H1 (cell line): ENCODE data around the gene SERPINB1. TPM values are rescaled to one million over a fixed set of nuclear protein-coding genes. Genes with fewer than 3 reads are reported as not detected.

ENCODE experiments used
- CEBPB ChIP-seq: IDR thresholded peaks from 2 replicates; pipeline ENCODE4 v1.6.1; 2012; ENCODE audit warnings: low read depth, low read length
- RNF2 ChIP-seq: fragments of 200-900, 300-1000 bp; sonication (generic); IDR thresholded peaks from 2 replicates; pipeline ENCODE4 v1.7.1; 2016; ENCODE audit warnings: borderline replicate concordance, low read depth, mild to moderate bottlenecking, antibody characterized with exemption, low read length; ENCODE audit not compliant: poor library complexity, severe bottlenecking; ENCODE audit errors: missing control alignments
- SP1 ChIP-seq: IDR thresholded peaks from 2 replicates; pipeline ENCODE4 v1.6.1; 2011; ENCODE audit warnings: low read depth, low read length
- polyA plus RNA-seq, 7 experiments: library from polyadenylated mRNA; depleted of rRNA in 3 of 7; stranded (reverse) in 5 of 7; unstranded in 2 of 7; fragments of >200 nt in 5 of 7; fragments of 200-250 nt in 2 of 7; gene quantifications; 1 replicate in 5 of 7; 2 replicates in 1 of 7; 4 replicates in 1 of 7; pipeline versions ENCODE4 v1.2.1 to v1.2.3, GENCODE V29; 2011 to 2013; ENCODE audit warnings: missing spikeins in 2 of 7, mixed read lengths in 2 of 7
- total RNA-seq: library from RNA; stranded (reverse); fragmentation: NEBNext Ultra II Directional; extraction: Animal tissue kit (Norgen Biotek cat#: 25700); gene quantifications from 2 replicates; pipeline ENCODE4 v1.2.1, GENCODE V29; 2021

The SERPINB1 gene
- total and polyA plus RNA-seq, 2 of the 8 experiments (the other 6 are each of a cell fraction or from before 2014, with no cell fraction given) = 8.1 to 17.3 TPM

DNA sequence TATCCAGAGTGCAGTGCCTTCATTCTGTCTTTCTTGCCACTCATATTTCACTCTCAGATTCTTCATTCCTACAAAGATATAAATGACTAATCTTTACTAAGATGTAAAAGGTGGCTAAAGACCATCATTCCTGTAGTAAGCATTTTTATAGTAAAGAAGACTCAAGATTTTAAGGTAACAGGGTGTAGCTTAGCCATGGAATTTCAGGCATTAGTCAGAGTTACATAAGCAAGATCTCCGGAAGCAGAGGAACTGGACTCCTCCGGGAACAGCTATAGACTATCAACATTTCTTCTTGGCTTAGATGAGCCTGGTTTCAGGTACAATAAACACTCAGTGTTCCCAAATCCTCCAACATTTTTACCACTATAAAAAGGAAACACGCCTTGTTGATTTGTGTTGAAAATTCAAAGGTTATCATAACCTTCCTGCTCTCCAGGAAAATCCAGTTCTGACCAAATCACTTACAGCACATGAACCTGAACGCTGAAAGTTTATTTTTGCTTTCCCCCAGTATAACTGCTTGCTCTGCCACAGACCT lies 23.7 kb downstream of the SERPINB1 start (continued):
- TF ChIP-seq RNF2 (no peak), CEBPB (no peak), SP1 (no peak)
